BLaER1 treated with 17β-estradiol and CSF1 and Interleukin-3, amounts not matched to agents 10 nM and 100 nM (cell line): Measurements from ENCODE around the gene ZNF213.
"Not testable (repeated sequence)": the region's sequence is repeated elsewhere in the genome, so short reads cannot be mapped to it uniquely, and the experiment has no call there.

Source experiments
- H3K27ac ChIP-seq, 11 experiments: shearing (Covaris generic); formaldehyde crosslinking; 2 replicates each; pipeline ENCODE4 v1.8.1; 2022
- H3K27me3 ChIP-seq, 11 experiments: shearing (Covaris generic); formaldehyde crosslinking; 2 replicates each; pipeline ENCODE4 v1.8.1; 2022
- H3K36me3 ChIP-seq, 11 experiments: shearing (Covaris generic); formaldehyde crosslinking; 2 replicates each; pipeline ENCODE4 v1.8.1; 2022
- H3K4me1 ChIP-seq, 10 experiments: shearing (Covaris generic); formaldehyde crosslinking; 2 replicates each; pipeline ENCODE4 v1.8.1; 2022
- H3K4me2 ChIP-seq, 11 experiments: shearing (Covaris generic); formaldehyde crosslinking; 2 replicates each; pipeline ENCODE4 v1.8.1; 2022
- H3K4me3 ChIP-seq, 10 experiments: shearing (Covaris generic); formaldehyde crosslinking; 2 replicates each; pipeline ENCODE4 v1.8.1; 2022
- H3K9ac ChIP-seq, 11 experiments: shearing (Covaris generic); formaldehyde crosslinking; 2 replicates each; pipeline ENCODE4 v1.8.1; 2022
- H3K9me3 ChIP-seq, 11 experiments: shearing (Covaris generic); formaldehyde crosslinking; replicated peaks in 1 of 11; 2 replicates each; pipeline ENCODE4 v1.8.1; 2022
- H4K20me1 ChIP-seq, 11 experiments: shearing (Covaris generic); formaldehyde crosslinking; 2 replicates each; pipeline ENCODE4 v1.8.1; 2022
- Cebpa-rat ChIP-seq, 11 experiments: shearing (Covaris generic); IDR thresholded peaks; 2 replicates each; pipeline ENCODE4 v1.8.1; 2022

ZNF213 gene

GRCh38 chr16:3131755-3132377, 3.0 kb upstream of the ZNF213 start:
- no peak overlapping the region for H3K9ac ChIP-seq
- peaks cover 0 to 10% (median 0%) of the 10 kb centered on the region in 11 experiments; a peak in 3 of 22 replicates for H4K20me1 ChIP-seq
- peaks cover 38 to 57% (median 53%) of the 10 kb centered on the region in 10 experiments for H3K4me1 ChIP-seq
- H3K27ac ChIP-seq, result no peak overlapping the region
- H3K36me3 ChIP-seq, result peaks cover 12 to 58% (median 36%) of the 10 kb centered on the region in 11 experiments; a peak in 20 of 22 replicates
- H3K27me3 ChIP-seq, result no peaks in the 10 kb centered on the region
- H3K9me3 ChIP-seq, result no peaks in the 10 kb centered on the region
- H3K4me2 ChIP-seq, result peak overlapping the region in 8 of 11 experiments; percentile 12 to 90 (median 41); a peak in 10 of 22 replicates
- no peak overlapping the region for H3K4me3 ChIP-seq
- no peak for TF ChIP-seq Cebpa-rat (IDR thresholded peaks at IDR 0.05)

- H3K27ac ChIP-seq, result peak overlapping the region; percentile 65 to 97 (median 93)
- no peak for TF ChIP-seq Cebpa-rat (IDR thresholded peaks at IDR 0.05)
These were observed 985 bp upstream of the ZNF213 start for GRCh38 chr16:3133844-3134243.

DNA sequence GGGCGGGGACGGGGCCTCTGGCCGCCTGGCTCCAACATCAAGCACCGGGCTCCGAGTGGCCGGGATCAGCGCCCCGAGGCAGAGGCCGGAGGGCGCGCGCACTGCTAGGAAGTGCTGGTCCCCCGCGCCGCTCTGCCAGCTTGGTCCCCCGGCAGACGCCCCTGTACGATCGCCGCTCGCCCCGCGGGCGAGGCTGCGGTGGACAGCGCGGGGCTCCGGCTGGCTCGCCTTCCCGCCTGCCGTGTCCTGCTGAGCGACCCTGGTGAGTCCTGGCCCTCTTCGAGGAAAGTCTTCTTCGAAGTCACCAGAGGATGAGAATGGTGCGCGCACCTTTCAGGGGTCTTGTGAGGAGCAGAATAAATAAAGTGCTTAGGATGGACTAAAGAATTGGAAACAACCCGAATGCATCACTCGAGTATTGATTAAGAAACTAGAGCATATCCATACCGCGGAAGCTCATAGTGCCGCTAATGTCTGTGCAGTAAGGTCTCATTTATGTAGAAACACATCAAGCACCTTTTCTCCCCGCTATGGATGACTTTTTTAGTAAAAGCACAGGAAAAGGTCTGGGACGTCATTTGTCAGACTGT, 392 bp downstream of the ZNF213 start:
- Histone ChIP-seq H3K4me2 (peak overlapping the region; percentile 75 to 95 (median 88)), H3K27ac (peak overlapping the region; percentile 74 to 89 (median 82); a peak in 21 of 22 replicates), H3K9me3 (no peaks in the 10 kb centered on the region), H3K4me3 (peak overlapping the region; percentile 81 to 98 (median 86)), H4K20me1 (peaks cover 0 to 21% (median 0%) of the 10 kb centered on the region in 11 experiments; a peak in 5 of 22 replicates), H3K9ac (peak overlapping the region; percentile 85 to 94 (median 91)), H3K36me3 (peaks cover 10 to 48% (median 38%) of the 10 kb centered on the region in 11 experiments; a peak in 20 of 22 replicates), H3K4me1 (peaks cover 45 to 63% (median 59%) of the 10 kb centered on the region in 10 experiments), H3K27me3 (no peaks in the 10 kb centered on the region)
- TF ChIP-seq Cebpa-rat (IDR thresholded peaks at IDR 0.05), result no peak

More at GRCh38 chr16:3133844-3134243, 985 bp upstream of the ZNF213 start:
- peak overlapping the region; percentile 81 to 98 (median 86) for H3K4me3 ChIP-seq
- peaks cover 0 to 16% (median 0%) of the 10 kb centered on the region in 11 experiments; a peak in 5 of 22 replicates for H4K20me1 ChIP-seq
- H3K4me1 ChIP-seq, result peaks cover 54 to 72% (median 69%) of the 10 kb centered on the region in 10 experiments
- H3K27me3 ChIP-seq, result no peaks in the 10 kb centered on the region
- H3K9me3 ChIP-seq, result no peaks in the 10 kb centered on the region
- peak overlapping the region; percentile 89 to 99 (median 94) for H3K9ac ChIP-seq
- peaks cover 16 to 43% (median 32%) of the 10 kb centered on the region in 11 experiments; a peak in 20 of 22 replicates for H3K36me3 ChIP-seq
- peak overlapping the region; percentile 70 to 98 (median 89) for H3K4me2 ChIP-seq

DNA sequence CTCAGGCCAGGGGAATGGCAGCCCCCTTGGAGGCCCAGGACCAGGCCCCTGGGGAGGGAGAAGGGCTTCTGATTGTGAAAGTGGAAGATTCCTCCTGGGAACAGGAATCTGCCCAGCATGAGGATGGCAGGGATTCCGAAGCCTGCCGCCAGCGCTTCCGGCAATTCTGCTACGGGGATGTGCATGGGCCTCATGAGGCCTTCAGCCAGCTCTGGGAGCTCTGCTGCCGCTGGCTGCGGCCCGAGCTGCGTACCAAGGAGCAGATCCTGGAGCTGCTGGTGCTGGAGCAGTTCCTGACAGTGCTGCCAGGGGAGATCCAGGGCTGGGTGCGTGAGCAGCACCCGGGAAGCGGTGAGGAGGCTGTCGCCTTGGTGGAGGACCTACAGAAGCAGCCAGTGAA, 2.4 kb downstream of the ZNF213 start:
- H3K4me1 ChIP-seq, result peaks cover 45 to 53% (median 48%) of the 10 kb centered on the region in 10 experiments
- TF ChIP-seq Cebpa-rat (IDR thresholded peaks at IDR 0.05), result no peak
- no peaks in the 10 kb centered on the region for H3K27me3 ChIP-seq
- H3K4me2 ChIP-seq, result peak overlapping the region; percentile 54 to 81 (median 71); a peak in 17 of 22 replicates
- no peak overlapping the region for H3K4me3 ChIP-seq
- H3K9ac ChIP-seq, result peak overlapping the region in 7 of 11 experiments; percentile 23 to 54 (median 40); a peak in 8 of 22 replicates
- H3K9me3 ChIP-seq, result no peaks in the 10 kb centered on the region
- H3K36me3 ChIP-seq, result peaks cover 14 to 51% (median 43%) of the 10 kb centered on the region in 11 experiments; a peak in 20 of 22 replicates
- H3K27ac ChIP-seq, result peak overlapping the region in 3 of 11 experiments; percentile 9 to 29 (median 12); a peak in 5 of 22 replicates
- peaks cover 0 to 29% (median 3%) of the 10 kb centered on the region in 11 experiments; a peak in 6 of 22 replicates for H4K20me1 ChIP-seq

- H3K4me1 ChIP-seq, result peaks cover 34 to 43% (median 39%) of the 10 kb centered on the region in 10 experiments
- H3K27ac ChIP-seq, result peak overlapping the region in 6 of 11 experiments; percentile 9 to 31 (median 24); a peak in 7 of 22 replicates
- H3K36me3 ChIP-seq, result peaks cover 19 to 60% (median 43%) of the 10 kb centered on the region in 11 experiments; a peak in 20 of 22 replicates
- peaks cover 0 to 33% (median 3%) of the 10 kb centered on the region in 11 experiments; a peak in 5 of 22 replicates for H4K20me1 ChIP-seq
- no peak for TF ChIP-seq Cebpa-rat (IDR thresholded peaks at IDR 0.05)
- H3K27me3 ChIP-seq, result no peaks in the 10 kb centered on the region
- peak overlapping the region; percentile 54 to 81 (median 71) for H3K4me2 ChIP-seq
- no peak overlapping the region; a peak in 1 of 20 replicates for H3K4me3 ChIP-seq
- no peaks in the 10 kb centered on the region for H3K9me3 ChIP-seq
- peak overlapping the region in 9 of 11 experiments; percentile 2 to 50 (median 31); a peak in 15 of 22 replicates for H3K9ac ChIP-seq
These were observed 3.5 kb downstream of the ZNF213 start for GRCh38 chr16:3138342-3138741.

GRCh38 chr16:3138823-3139426, 4.1 kb downstream of the ZNF213 start:
- Histone ChIP-seq H3K27me3 (no peaks in the 10 kb centered on the region), H3K9me3 (no peaks in the 10 kb centered on the region), H3K36me3 (peaks cover 19 to 60% (median 43%) of the 10 kb centered on the region in 11 experiments; a peak in 20 of 22 replicates), H3K4me3 (no peak overlapping the region; a peak in 1 of 20 replicates), H3K9ac (peak overlapping the region in 6 of 11 experiments; percentile 2 to 50 (median 34); a peak in 5 of 22 replicates), H4K20me1 (peaks cover 0 to 38% (median 3%) of the 10 kb centered on the region in 11 experiments; a peak in 5 of 22 replicates), H3K4me1 (peaks cover 32 to 46% (median 40%) of the 10 kb centered on the region in 10 experiments), H3K4me2 (peak overlapping the region; percentile 54 to 81 (median 71); a peak in 20 of 22 replicates), H3K27ac (peak overlapping the region in 3 of 11 experiments; percentile 12 to 29 (median 28); a peak in 1 of 22 replicates)
- TF ChIP-seq Cebpa-rat (IDR thresholded peaks at IDR 0.05), result no peak

- not testable (repeated sequence) for H3K27me3 ChIP-seq, H3K9me3 ChIP-seq, H3K27ac ChIP-seq, H3K4me3 ChIP-seq
- Histone ChIP-seq H3K9ac (0 out of 22 replicates have a peak overlapping the region, but pooled peaks of 1 of the 11 experiments have one; percentile 44), H3K4me2 (peak overlapping the region in 1 of 11 experiments; percentile 71; a peak in 1 of 22 replicates), H4K20me1 (peaks cover 0 to 42% (median 3%) of the 10 kb centered on the region in 11 experiments; a peak in 5 of 22 replicates), H3K36me3 (peaks cover 19 to 60% (median 43%) of the 10 kb centered on the region in 11 experiments; a peak in 20 of 22 replicates), H3K4me1 (peaks cover 32 to 52% (median 46%) of the 10 kb centered on the region in 10 experiments)
These were observed 4.7 kb downstream of the ZNF213 start for GRCh38 chr16:3139561-3139960.
